ENCODE results near the gene PLP2.
A peak's percentile ranks its signal among the peaks of the same experiment; 100 is the strongest.

PLP2 gene

DNA sequence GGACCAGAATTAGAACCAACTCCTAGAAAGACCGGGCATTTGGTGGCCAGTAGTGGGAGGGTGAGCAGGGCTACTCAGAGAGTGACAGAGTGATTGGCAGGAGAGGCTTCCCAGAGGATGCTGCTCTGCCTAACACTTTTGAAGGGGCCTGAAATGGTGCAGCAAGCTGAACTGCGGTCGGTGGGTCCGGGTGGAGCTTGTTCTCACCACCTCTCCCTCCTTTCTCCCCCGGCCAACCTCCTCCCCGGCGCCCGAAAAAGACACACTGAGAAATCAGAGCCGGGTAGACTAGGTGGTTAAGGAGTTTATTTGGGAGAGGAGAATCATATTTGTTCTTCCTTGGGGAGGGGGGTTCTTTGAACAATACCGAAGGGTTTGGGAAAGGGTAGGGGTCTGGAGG, 15.8 kb downstream of the PLP2 start:
- Histone ChIP-seq H3K4me1 (ENCODE audit: control insufficient read depth, insufficient read depth, low read length, unreplicated experiment) (peaks cover 7% of the 10 kb centered on the region), H3K4me3 (ENCODE audit: low read depth, low read length) (no peak overlapping the region), H3K79me2 (ENCODE audit: control insufficient read depth, insufficient read depth, low read length, unreplicated experiment) (peaks cover 6% of the 10 kb centered on the region), H2AFZ (ENCODE audit: low read length, unreplicated experiment) (no peak overlapping the region), H3K36me3 (ENCODE audit: insufficient read depth, low read length) (no peaks in the 10 kb centered on the region), H3K27me3 (ENCODE audit: insufficient read depth, low read length) (no peaks in the 10 kb centered on the region), H3K27ac (ENCODE audit: low read depth, low read length) (no peak overlapping the region)

DNA sequence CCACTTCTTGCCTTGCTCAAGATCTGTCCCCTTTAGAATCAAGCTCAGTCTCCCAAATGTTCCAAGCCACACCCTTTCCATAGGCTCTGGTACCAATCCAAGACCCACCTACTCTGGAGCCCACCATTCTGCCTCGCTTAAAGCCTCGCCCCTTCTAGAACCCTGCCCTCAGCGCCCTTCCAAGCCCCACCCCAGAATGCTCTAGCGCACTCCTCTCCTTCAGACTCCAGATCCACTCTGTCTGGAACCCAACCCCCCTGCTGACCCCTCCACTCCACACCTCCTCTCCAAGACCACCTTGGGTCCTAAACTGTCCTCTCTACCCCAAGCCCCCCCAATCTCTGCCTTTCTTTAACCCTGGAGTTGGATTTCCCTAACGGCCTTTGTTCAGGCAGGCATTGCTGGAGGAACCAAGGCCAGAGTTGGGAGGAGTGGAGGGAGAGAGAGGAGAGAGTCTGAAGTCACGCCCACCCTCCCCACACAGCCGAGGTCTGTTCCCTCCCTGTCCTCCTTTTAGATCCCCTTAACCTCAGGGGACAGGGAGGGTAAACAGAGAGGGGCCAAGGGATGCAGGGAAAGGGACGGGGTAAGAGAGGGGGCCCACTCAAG, 16.9 kb downstream of the PLP2 start:
- Histone ChIP-seq H2AFZ (ENCODE audit: low read length, unreplicated experiment) (no peak overlapping the region), H3K4me3 (ENCODE audit: low read depth, low read length) (no peak overlapping the region), H3K27me3 (ENCODE audit: insufficient read depth, low read length) (no peaks in the 10 kb centered on the region), H3K4me1 (ENCODE audit: control insufficient read depth, insufficient read depth, low read length, unreplicated experiment) (peaks cover 7% of the 10 kb centered on the region), H3K27ac (ENCODE audit: low read depth, low read length) (no peak overlapping the region), H3K36me3 (ENCODE audit: insufficient read depth, low read length) (no peaks in the 10 kb centered on the region), H3K79me2 (ENCODE audit: control insufficient read depth, insufficient read depth, low read length, unreplicated experiment) (peaks cover 6% of the 10 kb centered on the region)

DNA sequence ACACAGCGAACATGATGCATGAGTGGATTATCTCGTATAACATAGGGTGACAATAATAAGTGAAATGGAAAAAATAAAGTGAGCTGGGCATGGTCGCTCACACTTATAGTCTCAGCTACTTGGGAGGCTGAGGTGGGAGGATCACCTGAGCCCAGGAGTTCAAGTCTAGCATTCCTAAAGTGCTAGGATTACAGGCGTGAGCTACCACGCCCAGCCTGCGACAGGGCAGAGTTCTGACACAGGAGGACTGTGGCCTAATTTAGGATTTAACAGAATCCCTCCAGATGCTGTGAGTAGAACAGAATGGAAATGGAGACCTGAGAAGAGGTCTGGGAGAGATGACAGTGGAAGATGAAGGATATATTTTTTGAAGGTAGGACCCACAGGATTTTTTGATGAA, 17.9 kb downstream of the PLP2 start:
- Histone ChIP-seq H3K79me2 (ENCODE audit: control insufficient read depth, insufficient read depth, low read length, unreplicated experiment) (peaks cover 6% of the 10 kb centered on the region), H3K36me3 (ENCODE audit: insufficient read depth, low read length) (no peaks in the 10 kb centered on the region), H3K4me3 (ENCODE audit: low read depth, low read length) (peak overlapping the region; percentile 72), H2AFZ (ENCODE audit: low read length, unreplicated experiment) (no peak overlapping the region), H3K4me1 (ENCODE audit: control insufficient read depth, insufficient read depth, low read length, unreplicated experiment) (peaks cover 7% of the 10 kb centered on the region), H3K27ac (ENCODE audit: low read depth, low read length) (no peak overlapping the region), H3K27me3 (ENCODE audit: insufficient read depth, low read length) (no peaks in the 10 kb centered on the region)

DNA sequence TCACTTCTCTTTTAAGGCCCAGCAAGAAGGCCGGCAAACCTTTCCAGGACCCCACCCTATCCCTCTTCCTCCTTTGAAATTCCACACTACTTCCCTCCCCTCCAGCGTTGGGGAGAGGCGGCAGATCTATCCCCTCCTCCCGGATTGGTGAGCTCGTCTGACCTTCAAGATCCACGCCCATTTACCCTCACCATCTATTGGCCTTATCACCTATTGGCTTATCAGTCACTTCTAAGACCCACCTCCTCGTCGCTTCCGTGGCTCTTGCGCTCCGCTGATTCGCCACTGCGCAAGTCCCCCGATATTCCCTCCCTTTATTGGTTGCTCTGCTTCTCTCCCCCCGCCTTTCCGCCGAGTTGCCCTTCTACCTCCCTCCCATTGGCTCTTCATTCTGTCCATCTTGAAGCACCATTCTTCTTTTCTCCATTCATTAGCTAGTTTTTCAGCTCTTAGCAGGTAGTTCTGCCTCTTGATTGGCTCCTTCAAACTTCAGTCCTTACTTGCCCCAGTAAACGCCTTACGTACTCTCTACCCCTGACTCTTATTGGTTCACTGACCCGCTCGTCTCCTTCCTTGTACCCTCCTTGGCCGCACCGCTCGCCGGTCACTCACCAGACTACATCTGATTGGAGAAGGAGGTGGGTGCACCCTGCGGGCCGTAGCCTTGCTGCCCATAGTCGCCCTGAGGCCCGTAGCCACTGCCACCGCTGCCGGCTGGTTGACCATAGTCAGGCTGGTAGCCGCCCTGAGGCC, 19.3 kb downstream of the PLP2 start:
- Histone ChIP-seq H3K36me3 (ENCODE audit: insufficient read depth, low read length) (no peaks in the 10 kb centered on the region), H2AFZ (ENCODE audit: low read length, unreplicated experiment) (peak overlapping the region; percentile 74), H3K4me3 (ENCODE audit: low read depth, low read length) (peak overlapping the region; percentile 92), H3K27me3 (ENCODE audit: insufficient read depth, low read length) (no peaks in the 10 kb centered on the region), H3K4me1 (ENCODE audit: control insufficient read depth, insufficient read depth, low read length, unreplicated experiment) (peaks cover 4% of the 10 kb centered on the region), H3K27ac (ENCODE audit: low read depth, low read length) (no peak overlapping the region), H3K79me2 (ENCODE audit: control insufficient read depth, insufficient read depth, low read length, unreplicated experiment) (no peaks in the 10 kb centered on the region)

DNA sequence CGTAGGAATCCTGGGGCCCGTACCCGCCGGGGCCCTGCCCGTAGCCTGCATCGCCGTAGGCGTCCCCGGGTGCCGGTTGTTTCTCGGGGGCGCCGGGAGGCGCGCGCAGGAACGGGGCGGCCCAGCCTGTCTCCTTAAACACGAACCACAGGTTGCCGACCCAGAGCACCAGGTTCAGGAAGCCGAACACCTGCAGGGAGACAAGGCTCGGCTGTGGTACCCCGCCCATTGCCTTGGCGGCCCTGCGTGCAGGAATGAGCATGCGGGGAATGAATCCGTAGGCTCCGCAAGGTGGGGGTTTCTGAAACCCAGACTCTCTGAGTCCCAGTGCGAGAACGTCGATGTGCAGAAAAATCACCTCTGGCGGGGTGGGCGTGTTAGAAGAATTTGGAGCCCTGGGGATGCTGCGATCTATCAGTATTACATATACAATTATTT, 19.9 kb downstream of the PLP2 start:
- H3K4me1 ChIP-seq (ENCODE audit: control insufficient read depth, insufficient read depth, low read length, unreplicated experiment), result peaks cover 4% of the 10 kb centered on the region
- H3K27me3 ChIP-seq (ENCODE audit: insufficient read depth, low read length), result no peaks in the 10 kb centered on the region
- H3K4me3 ChIP-seq (ENCODE audit: low read depth, low read length), result peak overlapping the region; percentile 92
- peak overlapping the region; percentile 74 for H2AFZ ChIP-seq (ENCODE audit: low read length, unreplicated experiment)
- no peak overlapping the region for H3K27ac ChIP-seq (ENCODE audit: low read depth, low read length)
- no peaks in the 10 kb centered on the region for H3K79me2 ChIP-seq (ENCODE audit: control insufficient read depth, insufficient read depth, low read length, unreplicated experiment)
- H3K36me3 ChIP-seq (ENCODE audit: insufficient read depth, low read length), result no peaks in the 10 kb centered on the region

DNA sequence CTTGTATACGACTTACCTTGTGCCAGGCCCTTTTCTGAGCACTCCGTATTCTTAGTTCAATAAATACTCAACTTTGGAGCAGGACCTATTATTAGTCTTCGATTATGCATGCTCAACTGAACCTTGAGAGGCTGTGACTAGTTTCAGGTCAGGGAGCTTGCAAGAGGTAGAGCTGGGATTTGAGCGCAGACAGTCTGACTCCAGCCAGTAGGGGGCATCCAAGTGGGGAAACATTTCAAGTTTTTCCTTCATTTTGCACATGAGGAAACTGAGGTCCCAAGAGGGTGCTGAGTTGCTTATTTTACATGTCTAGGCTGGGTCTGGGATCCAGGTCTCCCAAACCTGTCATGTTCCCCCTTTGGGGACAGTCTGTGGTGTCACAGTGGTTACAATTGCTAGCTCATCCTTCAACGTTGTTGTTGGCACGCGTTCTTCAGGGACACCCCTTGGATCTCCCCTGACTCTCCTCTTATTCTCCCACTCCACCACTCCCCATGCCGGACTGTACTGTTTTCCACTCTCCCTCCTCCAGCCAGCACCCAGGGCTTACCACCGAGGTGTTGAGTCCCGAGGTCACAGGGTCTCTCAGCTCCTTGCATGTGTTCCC, 21.1 kb downstream of the PLP2 start:
- Histone ChIP-seq H3K4me1 (ENCODE audit: control insufficient read depth, insufficient read depth, low read length, unreplicated experiment) (peaks cover 4% of the 10 kb centered on the region), H3K27ac (ENCODE audit: low read depth, low read length) (no peak overlapping the region), H3K36me3 (ENCODE audit: insufficient read depth, low read length) (no peaks in the 10 kb centered on the region), H3K79me2 (ENCODE audit: control insufficient read depth, insufficient read depth, low read length, unreplicated experiment) (no peaks in the 10 kb centered on the region), H2AFZ (ENCODE audit: low read length, unreplicated experiment) (no peak overlapping the region), H3K27me3 (ENCODE audit: insufficient read depth, low read length) (no peaks in the 10 kb centered on the region), H3K4me3 (ENCODE audit: low read depth, low read length) (no peak overlapping the region; the same call in 1 of the 2 replicates)

DNA sequence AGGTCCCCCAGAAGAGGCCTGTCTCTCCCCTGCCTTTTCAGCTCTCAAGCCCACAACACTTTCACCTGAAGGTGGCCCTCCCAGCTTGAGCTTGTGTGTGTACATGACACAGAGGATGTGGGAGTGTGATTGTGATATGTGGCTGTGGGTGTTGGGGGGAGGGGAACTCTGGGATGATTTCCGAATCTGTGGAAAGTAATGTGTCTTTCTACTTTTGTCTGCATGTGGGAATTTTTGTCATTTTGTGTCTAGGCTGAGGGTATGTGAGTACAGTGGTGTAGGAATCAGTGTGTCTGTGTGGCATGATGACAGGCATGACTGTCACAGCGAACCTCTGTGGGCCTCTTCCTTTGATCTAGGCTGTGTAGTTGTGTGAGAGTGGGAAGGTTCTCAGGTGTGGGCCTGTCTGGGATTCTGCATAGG, 21.9 kb downstream of the PLP2 start:
- H3K27me3 ChIP-seq (ENCODE audit: insufficient read depth, low read length), result no peaks in the 10 kb centered on the region
- no peaks in the 10 kb centered on the region for H3K36me3 ChIP-seq (ENCODE audit: insufficient read depth, low read length)
- H3K4me3 ChIP-seq (ENCODE audit: low read depth, low read length), result no peak overlapping the region
- H3K4me1 ChIP-seq (ENCODE audit: control insufficient read depth, insufficient read depth, low read length, unreplicated experiment), result peaks cover 4% of the 10 kb centered on the region
- no peaks in the 10 kb centered on the region for H3K79me2 ChIP-seq (ENCODE audit: control insufficient read depth, insufficient read depth, low read length, unreplicated experiment)
- no peak overlapping the region for H2AFZ ChIP-seq (ENCODE audit: low read length, unreplicated experiment)
- no peak overlapping the region for H3K27ac ChIP-seq (ENCODE audit: low read depth, low read length)

DNA sequence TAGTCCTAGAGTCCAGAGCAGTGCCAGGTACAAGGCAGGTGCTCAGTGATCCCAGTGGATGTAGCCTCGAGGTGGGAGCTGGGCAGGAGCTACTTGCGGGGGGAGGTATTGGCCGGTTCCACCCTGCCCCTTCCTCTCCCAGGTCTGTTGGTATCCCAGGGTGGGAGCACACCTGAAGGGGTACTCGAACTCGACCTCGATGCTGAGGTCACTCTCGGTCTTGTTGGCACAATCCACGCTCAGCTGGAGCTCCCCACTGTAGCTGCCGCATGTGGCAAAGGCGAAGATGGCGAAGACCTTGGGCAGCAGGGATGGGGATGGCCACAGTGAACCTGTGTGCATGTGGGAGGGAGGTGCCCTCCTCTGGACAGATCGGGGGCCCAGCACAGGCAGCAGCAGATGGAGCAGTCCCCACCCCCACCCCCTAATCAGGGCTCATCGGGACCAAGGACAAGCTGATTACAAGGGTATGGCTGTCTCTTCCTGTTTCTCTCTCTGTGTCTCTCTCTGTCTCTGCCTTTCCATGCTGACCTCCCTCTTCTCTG, 25.9 kb downstream of the PLP2 start:
- no peak overlapping the region for H2AFZ ChIP-seq (ENCODE audit: low read length, unreplicated experiment)
- no peak overlapping the region for H3K27ac ChIP-seq (ENCODE audit: low read depth, low read length)
- no peaks in the 10 kb centered on the region for H3K36me3 ChIP-seq (ENCODE audit: insufficient read depth, low read length)
- H3K79me2 ChIP-seq (ENCODE audit: control insufficient read depth, insufficient read depth, low read length, unreplicated experiment), result no peaks in the 10 kb centered on the region
- no peak overlapping the region for H3K4me3 ChIP-seq (ENCODE audit: low read depth, low read length)
- H3K27me3 ChIP-seq (ENCODE audit: insufficient read depth, low read length), result peaks cover 5% of the 10 kb centered on the region; the same call in 1 of the 2 replicates
- peaks cover 3% of the 10 kb centered on the region for H3K4me1 ChIP-seq (ENCODE audit: control insufficient read depth, insufficient read depth, low read length, unreplicated experiment)

DNA sequence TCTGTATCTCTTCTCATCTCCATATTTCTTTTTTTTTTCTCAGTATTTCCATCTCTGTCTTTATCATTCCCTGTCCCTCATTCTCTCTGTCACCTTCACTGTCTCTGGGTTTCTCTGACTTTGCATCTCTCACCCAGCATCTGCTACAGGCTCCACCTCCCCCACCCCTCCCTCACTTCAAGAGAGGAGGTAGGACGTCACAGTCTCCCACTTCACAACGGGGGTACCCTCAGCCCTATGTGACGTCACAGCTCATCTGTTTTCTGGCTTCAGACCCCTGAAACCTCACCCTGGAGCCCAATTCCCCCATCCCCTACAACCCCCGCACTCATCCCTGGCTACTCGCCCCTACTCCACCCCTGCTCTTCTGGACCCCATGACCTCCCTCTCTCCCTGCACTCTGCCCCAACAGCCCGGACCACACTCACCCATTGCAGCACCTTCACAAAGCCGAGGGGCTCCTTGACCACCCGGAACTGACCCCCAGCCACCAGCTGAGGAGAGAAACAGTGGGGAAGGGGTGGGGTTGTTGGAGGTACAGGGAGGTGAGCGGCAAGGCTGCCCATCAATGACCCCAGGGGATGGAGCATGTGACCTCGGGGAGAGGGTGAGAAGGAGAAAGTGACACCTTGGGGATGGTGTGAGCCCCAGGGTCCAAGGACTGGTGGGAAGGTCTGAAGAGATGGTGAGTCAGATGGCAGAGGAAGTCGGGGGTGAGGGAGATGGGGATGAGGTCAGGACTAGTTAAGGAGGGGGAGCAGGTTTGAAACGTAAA, 27.0 kb downstream of the PLP2 start:
- Histone ChIP-seq H3K36me3 (ENCODE audit: insufficient read depth, low read length) (no peaks in the 10 kb centered on the region), H3K79me2 (ENCODE audit: control insufficient read depth, insufficient read depth, low read length, unreplicated experiment) (no peaks in the 10 kb centered on the region), H3K27ac (ENCODE audit: low read depth, low read length) (no peak overlapping the region), H3K4me1 (ENCODE audit: control insufficient read depth, insufficient read depth, low read length, unreplicated experiment) (peaks cover 3% of the 10 kb centered on the region), H3K27me3 (ENCODE audit: insufficient read depth, low read length) (peaks cover 5% of the 10 kb centered on the region; the same call in 1 of the 2 replicates), H3K4me3 (ENCODE audit: low read depth, low read length) (no peak overlapping the region), H2AFZ (ENCODE audit: low read length, unreplicated experiment) (no peak overlapping the region)

DNA sequence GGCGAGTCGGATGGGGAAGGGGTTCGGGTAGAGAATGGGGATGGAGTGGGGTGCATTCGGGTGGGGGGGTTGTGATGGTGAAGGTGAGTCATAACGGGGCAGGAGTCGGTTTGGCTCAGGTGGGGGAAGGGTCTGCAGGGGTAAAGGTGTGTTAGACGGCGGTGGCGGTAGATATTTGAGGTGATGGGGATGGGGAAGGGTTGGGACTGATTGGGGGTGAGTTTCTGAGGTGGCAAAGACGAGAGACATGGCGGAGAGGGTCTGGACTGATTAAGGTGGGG, 27.6 kb downstream of the PLP2 start:
- peaks cover 3% of the 10 kb centered on the region for H3K4me1 ChIP-seq (ENCODE audit: control insufficient read depth, insufficient read depth, low read length, unreplicated experiment)
- H3K27ac ChIP-seq (ENCODE audit: low read depth, low read length), result no peak overlapping the region
- H3K4me3 ChIP-seq (ENCODE audit: low read depth, low read length), result no peak overlapping the region
- peaks cover 5% of the 10 kb centered on the region; the same call in 1 of the 2 replicates for H3K27me3 ChIP-seq (ENCODE audit: insufficient read depth, low read length)
- no peaks in the 10 kb centered on the region for H3K79me2 ChIP-seq (ENCODE audit: control insufficient read depth, insufficient read depth, low read length, unreplicated experiment)
- no peaks in the 10 kb centered on the region for H3K36me3 ChIP-seq (ENCODE audit: insufficient read depth, low read length)
- no peak overlapping the region for H2AFZ ChIP-seq (ENCODE audit: low read length, unreplicated experiment)
